Endodermal cell (in vitro differentiated cells): ENCODE data around the gene GPC6. TPM values are rescaled to one million over a fixed set of nuclear protein-coding genes. Genes with fewer than 3 reads are reported as not detected.
A peak's percentile ranks its signal among the peaks of the same experiment; 100 is the strongest.

Experiments used
- DNase-seq: peaks from one replicate; pipeline ENCODE4 v3.0.0-alpha.2; 2017
- H3K27ac ChIP-seq: 2 replicates; pipeline ENCODE4 v1.5.1; 2013; ENCODE audit warnings: mild to moderate bottlenecking, low read depth, low read length, moderate library complexity
- H3K27me3 ChIP-seq: 2 replicates; pipeline ENCODE4 v1.6.1; 2013; ENCODE audit warnings: mild to moderate bottlenecking, low read length, moderate library complexity; ENCODE audit not compliant: insufficient read depth, control insufficient read depth, poor library complexity, severe bottlenecking
- H3K36me3 ChIP-seq: 2 replicates; pipeline ENCODE4 v1.7.0; 2013; ENCODE audit warnings: mild to moderate bottlenecking, low read length, moderate library complexity; ENCODE audit not compliant: control insufficient read depth, insufficient read depth
- H3K4me1 ChIP-seq: one replicate; pipeline ENCODE4 v1.7.0; 2013; ENCODE audit warnings: low read length; ENCODE audit not compliant: control insufficient read depth, insufficient read depth
- H3K4me3 ChIP-seq: 2 replicates; pipeline ENCODE4 v1.5.1; 2013; ENCODE audit warnings: mild to moderate bottlenecking, low read length, moderate library complexity
- H3K9ac ChIP-seq: 2 replicates; pipeline ENCODE4 v1.6.1; 2013; ENCODE audit warnings: mild to moderate bottlenecking, low read length, moderate library complexity; ENCODE audit not compliant: poor library complexity, severe bottlenecking; ENCODE audit errors: extremely low read depth
- H3K9me3 ChIP-seq: 2 replicates; pipeline ENCODE4 v1.6.1; 2013; ENCODE audit warnings: mild to moderate bottlenecking, low read length, moderate library complexity; ENCODE audit not compliant: control insufficient read depth
- H3K27ac Mint-ChIP-seq: 2 replicates; pipeline ENCODE4 v1.8.0; 2020; ENCODE audit warnings: mixed read lengths
- H3K27me3 Mint-ChIP-seq: 2 replicates; pipeline ENCODE4 v1.8.0; 2021; ENCODE audit warnings: mild to moderate bottlenecking, mixed read lengths; ENCODE audit not compliant: insufficient read depth
- H3K36me3 Mint-ChIP-seq: 2 replicates; pipeline ENCODE4 v1.8.0; 2020; ENCODE audit warnings: low read depth, mixed read lengths
- H3K4me1 Mint-ChIP-seq: 2 replicates; pipeline ENCODE4 v1.8.0; 2020; ENCODE audit warnings: mixed read lengths
- H3K4me3 Mint-ChIP-seq: 2 replicates; pipeline ENCODE4 v1.8.0; 2020; ENCODE audit warnings: mild to moderate bottlenecking, moderate library complexity, mixed read lengths
- H3K9me3 Mint-ChIP-seq: 2 replicates; pipeline ENCODE4 v1.8.0; 2020; ENCODE audit warnings: mild to moderate bottlenecking, mixed read lengths
- WGBS, 2 experiments: methylation state at CpG; one replicate each; pipeline versions ENCODE4 v1.1.5 to v1.1.7; 2013; ENCODE audit warnings: missing lambda C conversion rate in 2 of 2, mixed read lengths in 1 of 2; ENCODE audit not compliant: insufficient coverage in 1 of 2, insufficient read length in 1 of 2; 5-methylcytosine and 5-hydroxymethylcytosine counted together
- total RNA-seq, 2 donors: library from RNA; stranded (reverse); fragmentation: NEBNext Ultra II Directional in 1 of 2; extraction: Animal tissue kit (Norgen Biotek cat#: 25700) in 1 of 2; gene quantifications; 2 replicates in 1 of 2; 3 replicates in 1 of 2; pipeline ENCODE4 v1.2.1, GENCODE V29; 2021
- TF ChIP-seq, protein P1 (sequence below): fragments of 200-600 bp; sonication (generic); conservative IDR thresholded peaks from 2 replicates; pipeline ENCODE4 v1.5.0; 2021; ENCODE audit warnings: antibody characterized with exemption, mild to moderate bottlenecking

Gene GPC6
- total RNA-seq, 2 donors from 2014 or later: 69.6 to 80.4 TPM

- TF ChIP-seq, protein P1, sequence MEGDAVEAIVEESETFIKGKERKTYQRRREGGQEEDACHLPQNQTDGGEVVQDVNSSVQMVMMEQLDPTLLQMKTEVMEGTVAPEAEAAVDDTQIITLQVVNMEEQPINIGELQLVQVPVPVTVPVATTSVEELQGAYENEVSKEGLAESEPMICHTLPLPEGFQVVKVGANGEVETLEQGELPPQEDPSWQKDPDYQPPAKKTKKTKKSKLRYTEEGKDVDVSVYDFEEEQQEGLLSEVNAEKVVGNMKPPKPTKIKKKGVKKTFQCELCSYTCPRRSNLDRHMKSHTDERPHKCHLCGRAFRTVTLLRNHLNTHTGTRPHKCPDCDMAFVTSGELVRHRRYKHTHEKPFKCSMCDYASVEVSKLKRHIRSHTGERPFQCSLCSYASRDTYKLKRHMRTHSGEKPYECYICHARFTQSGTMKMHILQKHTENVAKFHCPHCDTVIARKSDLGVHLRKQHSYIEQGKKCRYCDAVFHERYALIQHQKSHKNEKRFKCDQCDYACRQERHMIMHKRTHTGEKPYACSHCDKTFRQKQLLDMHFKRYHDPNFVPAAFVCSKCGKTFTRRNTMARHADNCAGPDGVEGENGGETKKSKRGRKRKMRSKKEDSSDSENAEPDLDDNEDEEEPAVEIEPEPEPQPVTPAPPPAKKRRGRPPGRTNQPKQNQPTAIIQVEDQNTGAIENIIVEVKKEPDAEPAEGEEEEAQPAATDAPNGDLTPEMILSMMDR: no peak
- Histone ChIP-seq H3K27ac (no peak overlapping the region), H3K9ac (no peak overlapping the region), H3K4me1 (no peaks in the 10 kb centered on the region), H3K9me3 (no peaks in the 10 kb centered on the region), H3K36me3 (peaks cover 10% of the 10 kb centered on the region), H3K27me3 (no peaks in the 10 kb centered on the region), H3K4me3 (no peak overlapping the region)
- H3K27ac Mint-ChIP-seq: no peak overlapping the region
- H3K27me3 Mint-ChIP-seq: no peaks in the 10 kb centered on the region
- peaks cover 4% of the 10 kb centered on the region for H3K36me3 Mint-ChIP-seq
- H3K4me1 Mint-ChIP-seq: peaks cover 40% of the 10 kb centered on the region
- no peaks in the 10 kb centered on the region for H3K9me3 Mint-ChIP-seq
- no peak for DNase-seq
- H3K4me3 Mint-ChIP-seq: no peak overlapping the region
Observed at GRCh38 chr13:93550236-93550635, 323.6 kb downstream of the GPC6 start.

DNA sequence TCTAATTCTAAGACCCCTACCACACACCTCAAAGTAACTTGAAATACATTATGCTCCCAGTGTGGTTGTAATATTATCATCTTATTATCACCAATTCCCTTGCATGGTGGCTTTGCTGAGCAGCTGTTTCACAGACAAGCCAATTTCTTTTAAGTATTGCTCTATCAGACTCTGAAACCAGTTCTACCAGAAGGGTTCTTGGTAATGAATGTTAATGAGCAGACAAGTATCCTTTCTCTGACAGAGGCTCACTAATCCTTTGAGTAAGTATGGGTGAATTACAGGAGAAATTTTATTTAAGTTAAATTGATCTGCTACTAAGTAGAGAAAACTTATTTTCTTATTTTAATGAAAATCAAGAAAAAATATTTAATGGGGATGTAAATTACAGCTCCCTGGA lies 326.0 kb downstream of the GPC6 start:
- peak overlapping the region; percentile 14 for H3K27ac Mint-ChIP-seq
- Histone ChIP-seq H3K9me3 (no peaks in the 10 kb centered on the region), H3K9ac (no peak overlapping the region), H3K27ac (no peak overlapping the region), H3K4me1 (no peaks in the 10 kb centered on the region), H3K36me3 (peaks cover 9% of the 10 kb centered on the region), H3K4me3 (no peak overlapping the region), H3K27me3 (no peaks in the 10 kb centered on the region)
- no peaks in the 10 kb centered on the region for H3K27me3 Mint-ChIP-seq
- peaks cover 2% of the 10 kb centered on the region for H3K36me3 Mint-ChIP-seq
- H3K4me1 Mint-ChIP-seq: peaks cover 34% of the 10 kb centered on the region
- no peak overlapping the region for H3K4me3 Mint-ChIP-seq
- H3K9me3 Mint-ChIP-seq: no peaks in the 10 kb centered on the region
- TF ChIP-seq, protein P1: no peak
- DNase-seq: no peak

GRCh38 chr13:93554514-93554913 lies 327.9 kb downstream of the GPC6 start:
- Histone ChIP-seq H3K9ac (no peak overlapping the region), H3K36me3 (peaks cover 3% of the 10 kb centered on the region), H3K4me1 (no peaks in the 10 kb centered on the region), H3K9me3 (no peaks in the 10 kb centered on the region), H3K27me3 (no peaks in the 10 kb centered on the region), H3K4me3 (no peak overlapping the region), H3K27ac (no peak overlapping the region)
- H3K4me1 Mint-ChIP-seq: peaks cover 33% of the 10 kb centered on the region
- H3K27ac Mint-ChIP-seq: no peak overlapping the region
- DNase-seq: no peak
- H3K9me3 Mint-ChIP-seq: no peaks in the 10 kb centered on the region
- H3K27me3 Mint-ChIP-seq: no peaks in the 10 kb centered on the region
- TF ChIP-seq, protein P1: no peak
- H3K4me3 Mint-ChIP-seq: no peak overlapping the region
- WGBS, 2 experiments: 36 to 78% methylated on average over 2 to 3 of the region's 3 CpGs
- peaks cover 2% of the 10 kb centered on the region for H3K36me3 Mint-ChIP-seq
